H1 (cell line): ENCODE results near the gene TBX21. TPM values are rescaled to one million over a fixed set of nuclear protein-coding genes. Genes with fewer than 3 reads are reported as not detected.

Experiments
- CTCF ChIA-PET: fragments of 300-600 bp; sonication (Branson Sonifier 250); formaldehyde crosslinking; loops from one replicate; lab custom pipeline; 2021; ENCODE audit not compliant: partially characterized antibody; lab: Charles Lee
- POLR2A ChIA-PET: fragments of 300-600 bp; sonication (Branson Sonifier 250); formaldehyde crosslinking; loops from one replicate; lab custom pipeline; 2021; ENCODE audit warnings: inconsistent platforms; ENCODE audit not compliant: partially characterized antibody; lab: Charles Lee
- DNase-seq, 2 experiments: peaks; one replicate each; pipeline versions ENCODE4 v3.0.0 to v3.0.0-alpha.2; 2010 to 2022; ENCODE audit warnings: low spot score in 2 of 2, low read depth in 1 of 2, mixed read lengths in 1 of 2
- FAIRE-seq: peaks from 2 replicates; lab custom pipeline; 2011; peaks lifted over from hg19 to GRCh38; lab: Jason Lieb, UNC
- H2AFZ ChIP-seq: 2 replicates; pipeline ENCODE4 v1.8.1; 2012; ENCODE audit warnings: low read length, inconsistent platforms
- H2AK5ac ChIP-seq: 2 replicates; pipeline ENCODE4 v1.6.1; 2013; ENCODE audit warnings: low read depth, low read length
- H2BK120ac ChIP-seq: replicated peaks from 2 replicates; pipeline ENCODE3; 2013; ENCODE audit warnings: low read depth, low read length, inconsistent platforms
- H2BK12ac ChIP-seq: 2 replicates; pipeline ENCODE4 v1.6.1; 2013; ENCODE audit warnings: low read depth, low read length
- H2BK15ac ChIP-seq: 2 replicates; pipeline ENCODE4 v1.6.1; 2013; ENCODE audit warnings: low read length
- H2BK20ac ChIP-seq: 2 replicates; pipeline ENCODE4 v1.6.1; 2013; ENCODE audit warnings: low read length
- H2BK5ac ChIP-seq: 2 replicates; pipeline ENCODE4 v1.6.1; 2013; ENCODE audit warnings: low read depth, low read length
- H3K14ac ChIP-seq: 2 replicates; pipeline ENCODE4 v1.6.1; 2013; ENCODE audit warnings: inconsistent platforms; ENCODE audit not compliant: insufficient read length
- H3K18ac ChIP-seq: 2 replicates; pipeline ENCODE4 v1.6.1; 2013; ENCODE audit warnings: low read length; ENCODE audit errors: extremely low read depth
- H3K23ac ChIP-seq: 2 replicates; pipeline ENCODE4 v1.6.1; 2013; ENCODE audit warnings: inconsistent platforms; ENCODE audit not compliant: insufficient read length
- H3K23me2 ChIP-seq: 2 replicates; pipeline ENCODE4 v1.6.1; 2013; ENCODE audit warnings: low read depth, low read length
- H3K27ac ChIP-seq: 2 replicates; pipeline ENCODE4 v1.6.1; 2011; ENCODE audit warnings: low read depth, low read length, inconsistent platforms
- H3K27me3 ChIP-seq, 4 experiments: replicated peaks in 1 of 4; 1 replicate in 1 of 4; 2 replicates in 3 of 4; pipeline versions ENCODE4 v1.6.1 to v1.8.1; 2011 to 2013; ENCODE audit warnings: low read length in 3 of 4, mild to moderate bottlenecking in 3 of 4, inconsistent platforms in 2 of 4, mixed read lengths in 2 of 4, moderate library complexity in 1 of 4; ENCODE audit not compliant: control insufficient read depth in 3 of 4, insufficient read depth in 3 of 4; ENCODE audit errors: extremely low read depth in 1 of 4
- H3K36me3 ChIP-seq, 4 experiments: 2 replicates each; pipeline versions ENCODE4 v1.6.1 to v1.8.1; 2011 to 2013; ENCODE audit warnings: mild to moderate bottlenecking in 4 of 4, low read length in 3 of 4, moderate library complexity in 2 of 4, control low read depth in 1 of 4, inconsistent platforms in 1 of 4; ENCODE audit not compliant: insufficient read depth in 4 of 4, control insufficient read depth in 2 of 4
- H3K4ac ChIP-seq: replicated peaks from 2 replicates; pipeline ENCODE3; 2013; ENCODE audit warnings: low read length, low read depth, mixed read lengths, inconsistent platforms; ENCODE audit not compliant: insufficient read length
- H3K4me1 ChIP-seq, 4 experiments: replicated peaks in 1 of 4; 1 replicate in 1 of 4; 2 replicates in 3 of 4; pipeline versions ENCODE4 v1.6.1 to v1.8.1; 2011 to 2013; ENCODE audit warnings: low read length in 3 of 4, inconsistent platforms in 2 of 4, mixed read lengths in 1 of 4; ENCODE audit not compliant: insufficient read depth in 4 of 4, control insufficient read depth in 3 of 4
- H3K4me2 ChIP-seq, 2 experiments: 2 replicates each; pipeline versions ENCODE4 v1.6.1 to v1.8.1; 2011 to 2013; ENCODE audit warnings: low read depth in 2 of 2, low read length in 2 of 2, control low read depth in 1 of 2, inconsistent platforms in 1 of 2, mild to moderate bottlenecking in 1 of 2; ENCODE audit not compliant: insufficient read depth in 1 of 2
- H3K4me3 ChIP-seq, 4 experiments: fragments of 200-600, 300-600 bp in 1 of 4; sonication (generic), shearing (Covaris generic), sonication (Bioruptor Twin) in 1 of 4; 2 replicates each; pipeline versions ENCODE4 v1.5.1 to v1.8.1; 2011 to 2016; ENCODE audit warnings: low read length in 4 of 4, low read depth in 3 of 4, control low read depth in 2 of 4, inconsistent platforms in 2 of 4, mild to moderate bottlenecking in 2 of 4, mixed read lengths in 1 of 4, moderate library complexity in 1 of 4; ENCODE audit not compliant: insufficient read depth in 2 of 4; ENCODE audit errors: extremely low read depth in 1 of 4
- H3K56ac ChIP-seq: replicated peaks from 2 replicates; pipeline ENCODE3; 2013; ENCODE audit warnings: low read depth, mild to moderate bottlenecking, mixed read lengths, low read length, inconsistent platforms; ENCODE audit not compliant: insufficient read length
- H3K79me1 ChIP-seq: 2 replicates; pipeline ENCODE4 v1.6.1; 2013; ENCODE audit warnings: low read depth, low read length, control low read depth
- H3K79me2 ChIP-seq, 2 experiments: 2 replicates each; pipeline versions ENCODE4 v1.6.1 to v1.8.1; 2012 to 2013; ENCODE audit warnings: low read length in 2 of 2, mild to moderate bottlenecking in 2 of 2, inconsistent platforms in 1 of 2; ENCODE audit not compliant: insufficient read depth in 2 of 2, control insufficient read depth in 1 of 2
- H3K9ac ChIP-seq, 4 experiments: replicated peaks in 1 of 4; 1 replicate in 1 of 4; 2 replicates in 3 of 4; pipeline versions ENCODE4 v1.6.1 to v1.8.1; 2011 to 2013; ENCODE audit warnings: low read depth in 3 of 4, low read length in 3 of 4, control low read depth in 2 of 4, mild to moderate bottlenecking in 2 of 4, moderate library complexity in 2 of 4, inconsistent platforms in 1 of 4; ENCODE audit errors: extremely low read depth in 1 of 4
- H3K9me3 ChIP-seq, 2 experiments: 2 replicates each; pipeline versions ENCODE4 v1.6.1 to v1.8.1; 2012 to 2013; ENCODE audit warnings: mild to moderate bottlenecking in 2 of 2, moderate library complexity in 2 of 2, control low read depth in 1 of 2, inconsistent platforms in 1 of 2, low read depth in 1 of 2, low read length in 1 of 2, mixed read lengths in 1 of 2; ENCODE audit not compliant: insufficient read depth in 2 of 2
- H4K20me1 ChIP-seq, 2 experiments: replicated peaks in 1 of 2; 2 replicates each; pipeline versions ENCODE3 to v1.8.1; 2011 to 2013; ENCODE audit warnings: inconsistent platforms in 2 of 2, low read length in 2 of 2, mild to moderate bottlenecking in 1 of 2; ENCODE audit not compliant: insufficient read depth in 2 of 2, control insufficient read depth in 1 of 2
- H4K5ac ChIP-seq: 2 replicates; pipeline ENCODE4 v1.6.1; 2013; ENCODE audit warnings: low read length, low read depth, mixed read lengths, inconsistent platforms; ENCODE audit not compliant: insufficient read length
- H4K8ac ChIP-seq: 2 replicates; pipeline ENCODE4 v1.8.0; 2013; ENCODE audit warnings: mild to moderate bottlenecking, moderate library complexity, low read length, inconsistent platforms; ENCODE audit not compliant: insufficient read depth; ENCODE audit errors: extremely low read depth
- H4K91ac ChIP-seq: replicated peaks from 2 replicates; pipeline ENCODE3; 2013; ENCODE audit warnings: low read length, mixed read lengths, inconsistent platforms; ENCODE audit not compliant: insufficient read length
- BACH1 ChIP-seq: IDR thresholded peaks from 2 replicates; pipeline ENCODE4 v1.6.1; 2012; ENCODE audit warnings: low read length, improper control_type of control experiment
- CREB1 ChIP-seq: IDR thresholded peaks from 2 replicates; pipeline ENCODE4 v1.6.1; 2012; ENCODE audit warnings: inconsistent platforms
- CTBP2 ChIP-seq: IDR thresholded peaks from 2 replicates; pipeline ENCODE4 v1.7.0; 2011; ENCODE audit warnings: borderline replicate concordance, mild to moderate bottlenecking, moderate library complexity, mixed read lengths, low read length; ENCODE audit not compliant: insufficient read depth, insufficient read length
- GABPA ChIP-seq: IDR thresholded peaks from 2 replicates; pipeline ENCODE4 v1.6.1; 2011; ENCODE audit warnings: mild to moderate bottlenecking, low read length, moderate library complexity, borderline replicate concordance; ENCODE audit not compliant: insufficient read depth
- RNF2 ChIP-seq: fragments of 200-900, 300-1000 bp; sonication (generic); IDR thresholded peaks from 2 replicates; pipeline ENCODE4 v1.7.1; 2016; ENCODE audit warnings: borderline replicate concordance, low read depth, mild to moderate bottlenecking, antibody characterized with exemption, low read length; ENCODE audit not compliant: poor library complexity, severe bottlenecking; ENCODE audit errors: missing control alignments
- SIX5 ChIP-seq: IDR thresholded peaks from 2 replicates; pipeline ENCODE4 v1.6.1; 2011; ENCODE audit warnings: mild to moderate bottlenecking, low read depth, low read length
- SP4 ChIP-seq: IDR thresholded peaks from 2 replicates; pipeline ENCODE4 v1.6.1; 2012; ENCODE audit warnings: low read length, inconsistent platforms
- SUZ12 ChIP-seq: fragments of 200-600 bp; sonication (generic); IDR thresholded peaks from 2 replicates; pipeline ENCODE4 v1.6.1; 2012; ENCODE audit warnings: mild to moderate bottlenecking, inconsistent platforms, low read length, moderate library complexity, mixed read lengths
- WGBS, 2 experiments: shearing (Covaris generic) in 1 of 2; methylation state at CpG; one replicate each; pipeline versions ENCODE4 v1.1.6 to v1.1.7; 2013 to 2015; ENCODE audit warnings: low lambda C conversion rate in 2 of 2, mixed read lengths in 2 of 2, inconsistent platforms in 1 of 2, low coverage in 1 of 2, missing lambda C conversion rate in 1 of 2; ENCODE audit not compliant: insufficient replicate concordance in 2 of 2, insufficient coverage in 1 of 2, insufficient read length in 1 of 2; ENCODE audit errors: extremely low coverage in 1 of 2, missing lambda C conversion rate in 1 of 2; 5-methylcytosine and 5-hydroxymethylcytosine counted together
- polyA plus RNA-seq, 7 experiments: library from polyadenylated mRNA; depleted of rRNA in 3 of 7; stranded (reverse) in 5 of 7; unstranded in 2 of 7; fragments of >200 nt in 5 of 7; fragments of 200-250 nt in 2 of 7; gene quantifications; 1 replicate in 5 of 7; 2 replicates in 1 of 7; 4 replicates in 1 of 7; pipeline versions ENCODE4 v1.2.1 to v1.2.3, GENCODE V29; 2011 to 2013; ENCODE audit warnings: missing spikeins in 2 of 7, mixed read lengths in 2 of 7
- total RNA-seq: library from RNA; stranded (reverse); fragmentation: NEBNext Ultra II Directional; extraction: Animal tissue kit (Norgen Biotek cat#: 25700); gene quantifications from 2 replicates; pipeline ENCODE4 v1.2.1, GENCODE V29; 2021

TBX21 gene
- total and polyA plus RNA-seq, 2 of the 8 experiments (the other 6 are each of a cell fraction or from before 2014, with no cell fraction given) = not detected

GRCh38 chr17:47719411-47720152, 13.5 kb upstream of the TBX21 start:
- Histone ChIP-seq H3K23ac (no peak overlapping the region), H3K56ac (no peak overlapping the region), H3K27ac (no peak overlapping the region), H2BK12ac (no peak overlapping the region), H2AK5ac (no peak overlapping the region), H4K8ac (no peak overlapping the region), H2AFZ (no peak overlapping the region), H3K4ac (no peak overlapping the region), H3K4me2 (no peak overlapping the region), H2BK15ac (peak overlapping the region; percentile 49), H3K14ac (no peak overlapping the region), H3K23me2 (no peaks in the 10 kb centered on the region), H3K79me2 (no peaks in the 10 kb centered on the region), H2BK120ac (no peak overlapping the region), H3K79me1 (no peaks in the 10 kb centered on the region), H3K9me3 (no peaks in the 10 kb centered on the region), H4K91ac (no peak overlapping the region), H3K27me3 (peaks cover 0 to 25% (median 22%) of the 10 kb centered on the region in 4 experiments; a peak in 6 of 7 replicates), H3K4me1 (peaks cover 0 to 26% (median 11%) of the 10 kb centered on the region in 4 experiments; a peak in 6 of 7 replicates), H3K9ac (no peak overlapping the region), H3K18ac (no peak overlapping the region), H2BK5ac (no peak overlapping the region), H4K20me1 (no peaks in the 10 kb centered on the region), H4K5ac (no peak overlapping the region), H3K36me3 (no peaks in the 10 kb centered on the region), H3K4me3 (no peak overlapping the region), H2BK20ac (no peak overlapping the region)
- CTCF ChIA-PET = interaction anchor here (1.4 to 8.3 kb wide), 7 partner anchors 12 to 57 kb away, joined by 3 to 179 read pairs (median 5); partner anchors contain the start of genes TBKBP1 and TBX21
- DNase-seq = no peak
- POLR2A ChIA-PET = interaction anchor here (0.8 to 1.6 kb wide), 4 partner anchors 9 to 36 kb away, joined by 3 to 8 read pairs (median 3); no protein-coding TSS in a partner anchor
- FAIRE-seq = no peak
- 91% methylated on average over 9 of the region's 9 CpGs; no CpG with 5 or more reads in 1 of the 2 experiments for WGBS, 2 experiments
- no peak for TF ChIP-seq SIX5
- TF ChIP-seq SP4 = no peak
- no peak for TF ChIP-seq GABPA
- no peak for TF ChIP-seq SUZ12
- no peak for TF ChIP-seq BACH1
- TF ChIP-seq RNF2 = no peak
- no peak for TF ChIP-seq CREB1
- no peak for TF ChIP-seq CTBP2
